ENCODE data around the gene ACSL3.

The ACSL3 gene

GRCh38 chr2:222854773-222855700 lies 5.8 kb upstream of the ACSL3 start:
- no peak overlapping the region for H3K4me3 ChIP-seq (replicated peaks; ENCODE audit: insufficient read depth, low read length)
- H3K27ac ChIP-seq (replicated peaks): no peak overlapping the region
- no peaks in the 10 kb centered on the region for H3K27me3 ChIP-seq (ENCODE audit: insufficient read depth, poor library complexity, severe bottlenecking)
- TF ChIP-seq SPI1 (IDR thresholded peaks at IDR 0.05; ENCODE audit: borderline replicate concordance, low read depth): no peak
- TF ChIP-seq GABPA (IDR thresholded peaks at IDR 0.05; ENCODE audit: low read depth): no peak
- TF ChIP-seq, protein P1, sequence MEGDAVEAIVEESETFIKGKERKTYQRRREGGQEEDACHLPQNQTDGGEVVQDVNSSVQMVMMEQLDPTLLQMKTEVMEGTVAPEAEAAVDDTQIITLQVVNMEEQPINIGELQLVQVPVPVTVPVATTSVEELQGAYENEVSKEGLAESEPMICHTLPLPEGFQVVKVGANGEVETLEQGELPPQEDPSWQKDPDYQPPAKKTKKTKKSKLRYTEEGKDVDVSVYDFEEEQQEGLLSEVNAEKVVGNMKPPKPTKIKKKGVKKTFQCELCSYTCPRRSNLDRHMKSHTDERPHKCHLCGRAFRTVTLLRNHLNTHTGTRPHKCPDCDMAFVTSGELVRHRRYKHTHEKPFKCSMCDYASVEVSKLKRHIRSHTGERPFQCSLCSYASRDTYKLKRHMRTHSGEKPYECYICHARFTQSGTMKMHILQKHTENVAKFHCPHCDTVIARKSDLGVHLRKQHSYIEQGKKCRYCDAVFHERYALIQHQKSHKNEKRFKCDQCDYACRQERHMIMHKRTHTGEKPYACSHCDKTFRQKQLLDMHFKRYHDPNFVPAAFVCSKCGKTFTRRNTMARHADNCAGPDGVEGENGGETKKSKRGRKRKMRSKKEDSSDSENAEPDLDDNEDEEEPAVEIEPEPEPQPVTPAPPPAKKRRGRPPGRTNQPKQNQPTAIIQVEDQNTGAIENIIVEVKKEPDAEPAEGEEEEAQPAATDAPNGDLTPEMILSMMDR (IDR thresholded peaks at IDR 0.05; ENCODE audit: insufficient read depth, low read length): no peak
- TF ChIP-seq, protein P2, sequence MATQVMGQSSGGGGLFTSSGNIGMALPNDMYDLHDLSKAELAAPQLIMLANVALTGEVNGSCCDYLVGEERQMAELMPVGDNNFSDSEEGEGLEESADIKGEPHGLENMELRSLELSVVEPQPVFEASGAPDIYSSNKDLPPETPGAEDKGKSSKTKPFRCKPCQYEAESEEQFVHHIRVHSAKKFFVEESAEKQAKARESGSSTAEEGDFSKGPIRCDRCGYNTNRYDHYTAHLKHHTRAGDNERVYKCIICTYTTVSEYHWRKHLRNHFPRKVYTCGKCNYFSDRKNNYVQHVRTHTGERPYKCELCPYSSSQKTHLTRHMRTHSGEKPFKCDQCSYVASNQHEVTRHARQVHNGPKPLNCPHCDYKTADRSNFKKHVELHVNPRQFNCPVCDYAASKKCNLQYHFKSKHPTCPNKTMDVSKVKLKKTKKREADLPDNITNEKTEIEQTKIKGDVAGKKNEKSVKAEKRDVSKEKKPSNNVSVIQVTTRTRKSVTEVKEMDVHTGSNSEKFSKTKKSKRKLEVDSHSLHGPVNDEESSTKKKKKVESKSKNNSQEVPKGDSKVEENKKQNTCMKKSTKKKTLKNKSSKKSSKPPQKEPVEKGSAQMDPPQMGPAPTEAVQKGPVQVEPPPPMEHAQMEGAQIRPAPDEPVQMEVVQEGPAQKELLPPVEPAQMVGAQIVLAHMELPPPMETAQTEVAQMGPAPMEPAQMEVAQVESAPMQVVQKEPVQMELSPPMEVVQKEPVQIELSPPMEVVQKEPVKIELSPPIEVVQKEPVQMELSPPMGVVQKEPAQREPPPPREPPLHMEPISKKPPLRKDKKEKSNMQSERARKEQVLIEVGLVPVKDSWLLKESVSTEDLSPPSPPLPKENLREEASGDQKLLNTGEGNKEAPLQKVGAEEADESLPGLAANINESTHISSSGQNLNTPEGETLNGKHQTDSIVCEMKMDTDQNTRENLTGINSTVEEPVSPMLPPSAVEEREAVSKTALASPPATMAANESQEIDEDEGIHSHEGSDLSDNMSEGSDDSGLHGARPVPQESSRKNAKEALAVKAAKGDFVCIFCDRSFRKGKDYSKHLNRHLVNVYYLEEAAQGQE (IDR thresholded peaks at IDR 0.05; ENCODE audit: insufficient replicate concordance, low read depth): no peak
- TF ChIP-seq POLR2AphosphoS5 (IDR thresholded peaks at IDR 0.05; ENCODE audit: low read depth): no peak
- no peak for DNase-seq (ENCODE audit: low read depth in 1 of 2, low spot score in 1 of 2)

DNA sequence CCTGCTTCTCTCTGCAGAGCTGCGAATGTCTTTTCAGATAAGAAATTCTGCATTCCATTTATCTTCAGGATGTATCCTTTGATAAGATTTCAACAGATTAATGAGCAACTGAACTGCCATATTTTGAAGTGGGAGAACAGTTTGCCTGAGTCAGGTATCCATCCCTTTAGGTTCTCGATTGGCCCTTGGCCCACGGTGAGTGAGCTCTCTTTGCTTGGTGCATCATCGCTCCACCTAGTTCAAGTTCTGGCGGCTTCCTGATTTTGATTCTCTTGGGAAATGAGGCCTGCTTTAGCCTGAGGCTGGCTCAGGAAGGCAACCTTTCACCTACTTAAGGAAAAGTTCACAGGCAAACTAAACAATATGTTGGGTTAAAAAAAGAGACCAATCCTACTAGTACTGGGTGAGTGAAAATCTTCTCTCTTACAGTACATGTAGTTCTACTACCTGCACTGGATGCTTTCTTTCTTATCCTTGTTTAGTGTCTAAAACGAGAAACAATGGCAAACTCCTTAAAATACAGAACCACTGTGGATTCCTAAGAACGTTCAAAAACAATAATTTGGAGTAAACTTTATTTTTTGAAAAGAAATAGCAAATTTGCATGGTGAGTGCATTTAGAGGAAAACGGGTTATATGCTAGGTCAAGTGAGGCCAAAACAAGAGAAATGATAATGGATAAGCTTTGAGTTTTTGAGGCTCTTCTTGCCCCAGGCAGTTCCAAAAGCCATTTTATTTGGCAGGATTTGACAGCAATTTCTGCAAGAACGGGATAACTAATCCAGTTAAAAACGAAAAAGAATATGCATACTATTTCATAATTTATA lies 837 bp upstream of the ACSL3 start:
- peak overlapping the region; percentile 32 for H3K27ac ChIP-seq (replicated peaks)
- peak overlapping the region; percentile 90 for H3K4me3 ChIP-seq (replicated peaks; ENCODE audit: insufficient read depth, low read length)
- peak in 1 of 2 experiments; percentile 19 for DNase-seq (ENCODE audit: low read depth in 1 of 2, low spot score in 1 of 2)
- no peaks in the 10 kb centered on the region for H3K27me3 ChIP-seq (ENCODE audit: insufficient read depth, poor library complexity, severe bottlenecking)
- TF ChIP-seq SPI1 (IDR thresholded peaks at IDR 0.05; ENCODE audit: borderline replicate concordance, low read depth) (0 out of 2 replicates have a peak, but pooled peaks have one; percentile 3), GABPA (IDR thresholded peaks at IDR 0.05; ENCODE audit: low read depth) (no peak)

DNA sequence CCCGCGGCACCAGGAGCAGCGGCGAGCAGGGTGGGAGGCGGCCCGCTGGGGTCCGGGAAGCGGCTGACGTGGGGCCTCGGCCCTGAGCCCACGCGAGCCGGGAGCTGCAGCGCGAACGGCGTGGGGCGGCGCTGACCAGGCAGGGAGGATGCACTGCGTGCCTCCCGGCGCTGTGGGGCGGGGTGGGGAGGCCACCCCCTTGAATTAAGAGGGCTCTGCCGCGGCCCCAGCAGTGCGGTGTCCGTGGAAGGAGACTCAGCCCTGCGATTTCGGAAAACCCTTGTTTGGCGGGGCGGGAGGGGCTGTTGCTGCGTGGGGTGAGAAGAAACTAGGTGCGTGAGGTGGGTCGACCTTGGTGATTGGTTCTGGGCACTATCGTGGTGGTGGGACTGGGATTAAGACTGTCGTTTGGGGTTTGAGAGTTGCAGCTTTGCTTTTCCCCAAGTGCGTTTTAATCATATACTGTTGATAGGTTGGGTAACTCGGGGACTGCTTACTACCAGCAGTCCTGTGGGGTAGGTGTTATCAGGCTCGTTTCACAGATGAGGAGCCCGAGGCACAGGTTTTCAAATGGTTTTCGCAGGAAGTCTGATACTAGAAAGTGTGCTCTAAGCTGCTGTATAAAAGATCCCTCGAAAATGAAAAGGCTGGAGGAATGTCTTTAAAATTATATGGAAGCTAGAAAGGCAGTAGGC lies 722 bp downstream of the ACSL3 start:
- no peaks in the 10 kb centered on the region for H3K27me3 ChIP-seq (ENCODE audit: insufficient read depth, poor library complexity, severe bottlenecking)
- no peak for DNase-seq (ENCODE audit: low read depth in 1 of 2, low spot score in 1 of 2)
- no peak for TF ChIP-seq POLR2AphosphoS5 (IDR thresholded peaks at IDR 0.05; ENCODE audit: low read depth)
- TF ChIP-seq GABPA (IDR thresholded peaks at IDR 0.05; ENCODE audit: low read depth): no peak
- TF ChIP-seq, protein P2 (IDR thresholded peaks at IDR 0.05; ENCODE audit: insufficient replicate concordance, low read depth): no peak
- no peak for TF ChIP-seq SPI1 (IDR thresholded peaks at IDR 0.05; ENCODE audit: borderline replicate concordance, low read depth)
- TF ChIP-seq, protein P1 (IDR thresholded peaks at IDR 0.05; ENCODE audit: insufficient read depth, low read length): no peak
- peak overlapping the region; percentile 40 for H3K27ac ChIP-seq (replicated peaks)
- peak overlapping the region; percentile 90 for H3K4me3 ChIP-seq (replicated peaks; ENCODE audit: insufficient read depth, low read length)
